Endothelial cell of umbilical vein (primary cell): Measurements from ENCODE around the gene PRRC1.

Experiments used
- MYC ChIP-seq: IDR thresholded peaks from one replicate; pipeline ENCODE4 v1.6.1; 2011; ENCODE audit warnings: mild to moderate bottlenecking, low read depth, low read length
- POLR2AphosphoS5 ChIP-seq: IDR thresholded peaks from 2 replicates; pipeline ENCODE4 v1.6.1; 2012; ENCODE audit warnings: low read depth, mild to moderate bottlenecking, control low read depth, low read length, moderate library complexity; ENCODE audit not compliant: insufficient read depth
- TF ChIP-seq, protein P1 (sequence below): IDR thresholded peaks from 2 replicates; pipeline ENCODE4 v1.6.1; 2011; ENCODE audit not compliant: insufficient read depth, insufficient read length

DNA sequence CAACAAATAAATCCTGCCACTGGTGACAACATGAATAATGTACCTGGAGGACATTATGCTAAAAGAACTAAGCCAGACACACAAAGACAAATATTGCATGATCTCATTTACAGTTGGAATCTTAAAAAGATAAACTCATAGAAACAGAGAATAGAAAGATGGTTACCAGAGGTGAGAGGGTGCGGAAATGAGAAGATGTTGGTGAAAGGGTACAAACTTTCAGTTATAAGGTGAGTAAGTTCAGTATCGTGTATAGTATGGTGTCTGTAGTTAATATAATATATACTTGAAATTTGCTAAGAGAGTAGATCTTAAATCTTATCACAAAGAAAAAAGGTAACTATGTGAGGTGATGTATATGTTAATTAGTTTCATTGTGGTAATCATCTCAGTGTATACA is 63.3 kb downstream of the PRRC1 start:
- TF ChIP-seq MYC (no peak), POLR2AphosphoS5 (no peak)
- TF ChIP-seq, protein P1, sequence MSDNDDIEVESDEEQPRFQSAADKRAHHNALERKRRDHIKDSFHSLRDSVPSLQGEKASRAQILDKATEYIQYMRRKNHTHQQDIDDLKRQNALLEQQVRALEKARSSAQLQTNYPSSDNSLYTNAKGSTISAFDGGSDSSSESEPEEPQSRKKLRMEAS, result no peak
